ENCODE data around the gene ERC1. TPM values are rescaled to one million over a fixed set of nuclear protein-coding genes. Genes with fewer than 3 reads are reported as not detected.
A peak's percentile ranks its signal among the peaks of the same experiment; 100 is the strongest.

ERC1 gene
- total and polyA plus RNA-seq, 2 of the 4 experiments (the other 2 are of a cell fraction) = 11.6 to 25.6 TPM

DNA sequence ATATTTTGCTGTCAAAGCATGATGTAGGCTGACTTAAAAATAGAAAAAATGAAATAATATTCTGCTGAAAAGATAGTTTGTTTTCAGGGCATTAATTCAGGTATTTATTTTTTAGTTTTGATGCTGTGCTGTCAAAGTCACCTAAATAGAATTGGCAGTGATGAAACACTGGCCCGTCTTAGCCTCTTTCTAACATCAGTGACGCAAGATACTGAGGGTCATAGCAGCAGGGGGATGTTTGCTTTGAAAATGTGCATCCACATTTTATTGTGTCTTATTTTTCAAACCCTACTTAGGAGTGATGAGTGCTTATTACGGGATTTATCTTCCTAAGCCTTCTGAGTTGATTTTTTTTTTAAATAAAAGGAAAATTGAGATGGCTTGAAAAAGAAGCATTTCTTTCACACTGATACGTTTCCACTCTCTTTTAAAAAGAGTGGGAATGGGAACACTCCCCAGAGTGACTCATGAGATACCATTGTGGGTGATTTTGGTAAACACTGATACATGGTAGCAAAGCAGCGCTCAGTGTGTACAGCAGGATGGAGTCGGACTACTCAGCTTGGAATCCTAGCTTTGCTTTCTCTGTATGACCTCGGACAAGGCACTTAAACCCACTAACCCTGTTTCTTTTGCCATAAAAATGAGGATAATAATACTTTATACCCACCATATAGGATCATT, 290.8 kb downstream of the ERC1 start:
- H2AFZ ChIP-seq (replicated peaks; ENCODE audit: low read length, poor library complexity) = no peak overlapping the region
- no TSS peak for BruUV-seq (replicated peaks)
- H3K4me3 ChIP-seq (ENCODE audit: insufficient read depth, low read depth, low read length) = no peak overlapping the region

More for the DNA sequence above, 290.8 kb downstream of the ERC1 start:
- Histone ChIP-seq H3K18ac (ENCODE audit: low read depth, low read length) (peak overlapping the region; percentile 55; the same call in 1 of the 2 replicates), H2AK5ac (ENCODE audit: low read depth, low read length) (no peak overlapping the region; the same call in 1 of the 2 replicates), H4K8ac (ENCODE audit: low read depth in 2 of 2, low read length in 2 of 2) (peak overlapping the region in 1 of 2 experiments; percentile 60; a peak in 1 of 4 replicates), H3K4me2 (ENCODE audit: low read depth, low read length) (peak overlapping the region; percentile 82), H3K23ac (ENCODE audit: low read depth, low read length) (peak overlapping the region; percentile 26; the same call in 1 of the 2 replicates), H3K9me3 (ENCODE audit: control insufficient read depth, insufficient read depth, low read length) (no peaks in the 10 kb centered on the region), H2BK15ac (ENCODE audit: low read depth, low read length) (peak overlapping the region; percentile 75; the same call in 2 of the 3 replicates), H4K5ac (ENCODE audit: low read depth, low read length) (no peak overlapping the region), H3K9me1 (ENCODE audit: insufficient read depth, low read length) (no peaks in the 10 kb centered on the region), H2BK20ac (ENCODE audit: low read depth, low read length) (0 out of 2 replicates have a peak overlapping the region, but pooled peaks have one; percentile 5), H2BK5ac (ENCODE audit: low read depth, low read length, poor library complexity, severe bottlenecking) (peak overlapping the region; percentile 79), H3K9ac (ENCODE audit: low read depth, low read length) (no peak overlapping the region), H2AK9ac (replicated peaks; ENCODE audit: low read depth, low read length, poor library complexity) (no peak overlapping the region), H4K91ac (ENCODE audit: insufficient read depth, low read depth, low read length) (no peak overlapping the region), H3K27me3 (ENCODE audit: control insufficient read depth, insufficient read depth, low read length) (no peaks in the 10 kb centered on the region), H3K79me1 (ENCODE audit: low read depth in 1 of 2, low read length in 2 of 2) (peaks cover 3 to 11% of the 10 kb centered on the region in 2 experiments; a peak in 1 of 4 replicates), H3K4ac (ENCODE audit: low read depth, low read length) (no peak overlapping the region; the same call in 1 of the 2 replicates), H3K56ac (ENCODE audit: extremely low read depth, insufficient read depth, low read length) (no peak overlapping the region), H4K20me1 (ENCODE audit: insufficient read depth, low read length) (no peaks in the 10 kb centered on the region), H3K36me3 (ENCODE audit: control insufficient read depth, insufficient read depth, low read length) (peaks cover 2% of the 10 kb centered on the region; the same call in 1 of the 2 replicates), H3K4me1 (ENCODE audit: control insufficient read depth, insufficient read depth, low read length) (peaks cover 4% of the 10 kb centered on the region), H2BK120ac (ENCODE audit: low read depth, low read length) (peak overlapping the region; percentile 1; the same call in 1 of the 2 replicates), H3K27ac (ENCODE audit: insufficient read depth, low read length) (no peak overlapping the region; the same call in 1 of the 2 replicates), H3K14ac (replicated peaks; ENCODE audit: low read depth, low read length) (peak overlapping the region; percentile 59)
- POLR2A ChIA-PET (ENCODE audit: unreplicated experiment) = no interaction called here
- in situ Hi-C loops (cut with MboI; ENCODE audit: low sequenced_read_pairs) (no loop called here), intact Hi-C loops (cut with micrococcal nuclease) (loop anchor here (2.0 to 5.0 kb wide), 2 partner anchors 35 to 295 kb away; no protein-coding TSS in a partner anchor), dilution Hi-C loops (cut with HindIII; ENCODE audit: low sequenced_read_pairs, unreplicated experiment) (no loop called here)
- 0 out of 2 replicates have a peak, but pooled peaks have one; percentile 28 for TF ChIP-seq MAZ (IDR thresholded peaks at IDR 0.05; ENCODE audit: borderline replicate concordance, low read depth, low read length)
- TF ChIP-seq MXI1 (IDR thresholded peaks at IDR 0.05; ENCODE audit: borderline replicate concordance, low read depth, low read length) = no peak
- peak; percentile 23; the same call in 1 of the 2 replicates for TF ChIP-seq SMC3 (IDR thresholded peaks at IDR 0.05; ENCODE audit: low read depth, low read length)
- peak; percentile 89 for TF ChIP-seq CEBPB (IDR thresholded peaks at IDR 0.05; ENCODE audit: low read depth, low read length)
- TF ChIP-seq FOS (IDR thresholded peaks at IDR 0.05; ENCODE audit: low read depth, low read length) = peak; percentile 90
- TF ChIP-seq BHLHE40 (IDR thresholded peaks at IDR 0.05; ENCODE audit: low read depth, low read length) = no peak
- TF ChIP-seq NFE2L2 (IDR thresholded peaks at IDR 0.05; ENCODE audit: low read depth, low read length) = no peak
- TF ChIP-seq CTCF (conservative IDR thresholded peaks at IDR 0.05; ENCODE audit: low read depth, low read length) = no peak
- TF ChIP-seq RAD21 (IDR thresholded peaks at IDR 0.05; ENCODE audit: low read length) = 0 out of 2 replicates have a peak, but pooled peaks have one; percentile 27
- no peak for TF ChIP-seq RCOR1 (IDR thresholded peaks at IDR 0.05; ENCODE audit: insufficient replicate concordance, low read length)
- TF ChIP-seq CHD1 (IDR thresholded peaks at IDR 0.05; ENCODE audit: low read depth, low read length) = no peak
- TF ChIP-seq MAFK (IDR thresholded peaks at IDR 0.05; ENCODE audit: low read depth, low read length) = no peak
- no peak for TF ChIP-seq POLR2A (IDR thresholded peaks at IDR 0.05; ENCODE audit: low read depth, low read length)
- TF ChIP-seq, protein P1, sequence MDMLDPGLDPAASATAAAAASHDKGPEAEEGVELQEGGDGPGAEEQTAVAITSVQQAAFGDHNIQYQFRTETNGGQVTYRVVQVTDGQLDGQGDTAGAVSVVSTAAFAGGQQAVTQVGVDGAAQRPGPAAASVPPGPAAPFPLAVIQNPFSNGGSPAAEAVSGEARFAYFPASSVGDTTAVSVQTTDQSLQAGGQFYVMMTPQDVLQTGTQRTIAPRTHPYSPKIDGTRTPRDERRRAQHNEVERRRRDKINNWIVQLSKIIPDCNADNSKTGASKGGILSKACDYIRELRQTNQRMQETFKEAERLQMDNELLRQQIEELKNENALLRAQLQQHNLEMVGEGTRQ (IDR thresholded peaks at IDR 0.05; ENCODE audit: low read depth, low read length) = no peak
- no peak for TF ChIP-seq RFX5 (IDR thresholded peaks at IDR 0.05; ENCODE audit: low read depth, low read length)
- no CpG with 5 or more reads among the region's 7 CpGs for WGBS, 2 experiments (ENCODE audit: extremely low coverage in 2 of 2, insufficient read length in 1 of 2)
- ATAC-seq (ENCODE audit: low read depth) (peak; percentile 99), DNase-seq (peak; percentile 92)
- CTCF ChIA-PET = interaction anchor here (0.7 kb wide), 2 partner anchors 11 to 103 kb away, joined by 3 to 6 read pairs; no protein-coding TSS in a partner anchor
